K562 (cell line): ENCODE measurements around the gene CUTC. TPM values are rescaled to one million over a fixed set of nuclear protein-coding genes. Genes with fewer than 3 reads are reported as not detected.

Source experiments
- ATAC-seq: fragments of 200-7000 bp; cut with Tn5 transposase; 3 replicates; pipeline ENCODE4 v1.9.1; 2020; ENCODE audit warnings: moderate library complexity
- BruUV-seq: library from RNA; stranded (reverse); fragments of 400-500 nt; replicated peaks from 2 replicates; lab custom pipeline; 2021; lab: Mats Ljungman, UMichigan
- CTCF ChIA-PET: fragments of 300-600 bp; formaldehyde crosslinking; extraction: SDS; loops from one replicate; lab custom pipeline; 2021; ENCODE audit warnings: low intra/inter-chr PET ratio; lab: Yijun Ruan, JAX
- POLR2A ChIA-PET: fragments of 300-600, 350-650 bp; sonication (Branson Sonifier 250); formaldehyde crosslinking; extraction: SDS; loops from one replicate; lab custom pipeline; 2021; ENCODE audit warnings: antibody characterized with exemption, inconsistent platforms; lab: Yijun Ruan, JAX
- DNase-seq, 4 experiments: peaks; one replicate each; pipeline versions ENCODE4 v3.0.0 to v3.0.0-alpha.2; 2011 to 2018; ENCODE audit warnings: low spot score in 3 of 4, mixed read lengths in 3 of 4; ENCODE audit errors: extremely low read depth in 1 of 4
- FAIRE-seq: peaks from 2 replicates; lab custom pipeline; 2011; peaks lifted over from hg19 to GRCh38; lab: Jason Lieb, UNC
- H2AFZ ChIP-seq: 2 replicates; pipeline ENCODE4 v1.6.0; 2011; ENCODE audit warnings: low read depth, low read length, control low read depth, inconsistent platforms
- H3K27ac ChIP-seq: fragments of 200-600 bp; 3 replicates; pipeline ENCODE4 v1.8.0; 2011; ENCODE audit warnings: low read depth, mild to moderate bottlenecking, control low read depth, inconsistent platforms, low read length, moderate library complexity, mixed read lengths; ENCODE audit errors: extremely low read depth
- H3K27me3 ChIP-seq, 2 experiments: fragments of 300-600 bp in 1 of 2; 2 replicates in 1 of 2; 3 replicates in 1 of 2; pipeline versions ENCODE4 v1.6.0 to v1.8.0; 2011; ENCODE audit warnings: inconsistent platforms in 2 of 2, low read length in 2 of 2, mild to moderate bottlenecking in 1 of 2, mixed read lengths in 1 of 2, moderate library complexity in 1 of 2; ENCODE audit not compliant: control insufficient read depth in 2 of 2, insufficient read depth in 2 of 2
- H3K36me3 ChIP-seq: fragments of 300-600 bp; 3 replicates; pipeline ENCODE4 v1.8.0; 2011; ENCODE audit warnings: mild to moderate bottlenecking, low read length, inconsistent platforms; ENCODE audit not compliant: control insufficient read depth, insufficient read depth
- H3K4me1 ChIP-seq, 2 experiments: fragments of 200-600 bp in 1 of 2; replicated peaks in 1 of 2; 2 replicates in 1 of 2; 3 replicates in 1 of 2; pipeline versions ENCODE4 v1.5.1 to v1.8.0; 2011; ENCODE audit warnings: inconsistent platforms in 2 of 2, low read length in 2 of 2, mild to moderate bottlenecking in 1 of 2, mixed read lengths in 1 of 2, moderate library complexity in 1 of 2; ENCODE audit not compliant: control insufficient read depth in 2 of 2, insufficient read depth in 2 of 2
- H3K4me2 ChIP-seq: 2 replicates; pipeline ENCODE4 v1.6.1; 2011; ENCODE audit warnings: low read length, control low read depth, inconsistent platforms, mixed read lengths; ENCODE audit not compliant: insufficient read depth
- H3K4me3 ChIP-seq: fragments of 200-600 bp; sonication (generic), shearing (Covaris generic); 2 replicates; pipeline ENCODE4 v1.5.1; 2016; ENCODE audit warnings: control low read depth, inconsistent platforms
- H3K79me2 ChIP-seq: fragments of 200-600 bp; 3 replicates; pipeline ENCODE4 v1.8.0; 2011; ENCODE audit warnings: low read length, inconsistent platforms; ENCODE audit not compliant: control insufficient read depth, insufficient read depth
- H3K9ac ChIP-seq, 2 experiments: 2 replicates each; pipeline versions ENCODE4 v1.6.0 to v1.6.1; 2011; ENCODE audit warnings: low read depth in 2 of 2, low read length in 2 of 2, control low read depth in 1 of 2, inconsistent platforms in 1 of 2, mild to moderate bottlenecking in 1 of 2, mixed read lengths in 1 of 2; ENCODE audit not compliant: insufficient read depth in 1 of 2
- H3K9me1 ChIP-seq: one replicate; pipeline ENCODE4 v1.6.0; 2011; ENCODE audit warnings: inconsistent platforms, mild to moderate bottlenecking, low read length, moderate library complexity; ENCODE audit not compliant: control insufficient read depth, insufficient read depth
- H3K9me3 ChIP-seq: replicated peaks from 2 replicates; pipeline ENCODE4 v1.5.1; 2011; ENCODE audit warnings: low read depth, low read length, inconsistent platforms; ENCODE audit not compliant: control insufficient read depth, insufficient read depth
- H4K20me1 ChIP-seq: replicated peaks from 2 replicates; pipeline ENCODE4 v1.6.1; 2011; ENCODE audit warnings: low read length, inconsistent platforms, mixed read lengths; ENCODE audit not compliant: control insufficient read depth, insufficient read depth
- CBFA2T3 ChIP-seq: fragments of 450-650 bp; IDR thresholded peaks from 2 replicates; pipeline ENCODE4 v1.6.1; 2017
- FOXJ2 ChIP-seq: fragments of 200-800 bp; sonication (Bioruptor generic); IDR thresholded peaks from 2 replicates; pipeline ENCODE4 v1.6.1; 2016; ENCODE audit warnings: missing genetic modification characterization, missing compliant biosample characterization
- KAT2B ChIP-seq: IDR thresholded peaks from one replicate; pipeline ENCODE4 v1.6.1; 2012; ENCODE audit warnings: low read depth, mild to moderate bottlenecking, control low read depth, inconsistent platforms, low read length, moderate library complexity
- PHB ChIP-seq: fragments of 250-450 bp; sonication (Bioruptor Pico); IDR thresholded peaks from 2 replicates; pipeline ENCODE4 v1.5.0; 2021
- RBFOX2 ChIP-seq: fragments of 200-400 bp; formaldehyde crosslinking; IDR thresholded peaks from 2 replicates; pipeline ENCODE4 v1.6.1; 2017; ENCODE audit warnings: low read depth, mild to moderate bottlenecking, low read length, moderate library complexity
- SIN3A ChIP-seq, 2 experiments: fragments of 150-350 bp in 1 of 2; IDR thresholded peaks; 2 replicates each; pipeline ENCODE4 v1.6.1; 2011 to 2016; ENCODE audit warnings: borderline replicate concordance in 2 of 2, low read depth in 2 of 2, low read length in 2 of 2, mild to moderate bottlenecking in 2 of 2, moderate library complexity in 2 of 2; ENCODE audit not compliant: control insufficient read depth in 1 of 2
- STAT5A ChIP-seq: IDR thresholded peaks from 2 replicates; pipeline ENCODE4 v1.6.1; 2012; ENCODE audit warnings: low read length, inconsistent platforms, borderline replicate concordance
- TCF7 ChIP-seq: sonication (generic); IDR thresholded peaks from 2 replicates; pipeline ENCODE4 v1.6.1; 2016; ENCODE audit warnings: antibody characterized with exemption, borderline replicate concordance
- U2AF1 ChIP-seq: fragments of 200-400 bp; formaldehyde crosslinking; optimal IDR thresholded peaks from 2 replicates; pipeline ENCODE3; 2017; ENCODE audit warnings: mild to moderate bottlenecking, low read depth, low read length, moderate library complexity
- ZBTB7A ChIP-seq: IDR thresholded peaks from 2 replicates; pipeline ENCODE4 v1.6.1; 2011; ENCODE audit warnings: low read depth, mild to moderate bottlenecking, low read length, moderate library complexity, borderline replicate concordance; ENCODE audit not compliant: control insufficient read depth
- ZEB2 ChIP-seq: fragments of 450-650 bp; IDR thresholded peaks from 2 replicates; pipeline ENCODE4 v1.6.1; 2016
- ZFP1 ChIP-seq: fragments of 450-650 bp; formaldehyde crosslinking; IDR thresholded peaks from 2 replicates; pipeline ENCODE4 v1.4.0; 2020; ENCODE audit warnings: mild to moderate bottlenecking, mixed read lengths
- ZNF778 ChIP-seq: fragments of 450-650 bp; formaldehyde crosslinking; IDR thresholded peaks from 2 replicates; pipeline ENCODE4 v1.4.0; 2020; ENCODE audit warnings: mild to moderate bottlenecking, moderate library complexity
- WGBS: fragments of 100-300 bp; shearing (Covaris generic); methylation state at CpG from one replicate; pipeline ENCODE4 v1.1.6; 2016; ENCODE audit warnings: low coverage, mixed read lengths; ENCODE audit not compliant: insufficient coverage; ENCODE audit errors: missing lambda C conversion rate; 5-methylcytosine and 5-hydroxymethylcytosine counted together
- in situ Hi-C: fragments of 300-500 bp; cut with MboI; formaldehyde crosslinking; loops from 4 replicates; pipeline ENCODE4 v1.15.0; 2018; ENCODE audit warnings: inconsistent platforms, mixed read lengths
- intact Hi-C: fragments of 100-400 bp; cut with micrococcal nuclease; formaldehyde crosslinking; loops from 2 replicates; pipeline ENCODE4 v1.14.2; 2022
- polyA plus RNA-seq, 8 experiments: library from polyadenylated mRNA; depleted of rRNA in 4 of 8; stranded (reverse) in 5 of 8; unstranded in 3 of 8; fragments of >200 nt; fragmentation: Nextera tagmentation in 2 of 8; fragmentation: Illumina TruSeq in 1 of 8; extraction: Ambion mirVana in 2 of 8; extraction: Trizol in 1 of 8; gene quantifications; 2 replicates each; pipeline versions ENCODE4 v1.2.1 to v1.2.3, GENCODE V29; 2011 to 2014; ENCODE audit warnings: inconsistent platforms in 1 of 8, missing spikeins in 1 of 8
- total RNA-seq, 7 experiments: library from RNA; depleted of rRNA in 6 of 7; stranded (reverse); fragments of >200 nt in 6 of 7; fragmentation: Illumina TruSeq in 2 of 7; extraction: Trizol in 2 of 7; gene quantifications; 2 replicates each; pipeline versions ENCODE4 v1.2.1 to v1.2.3, GENCODE V29; 2011 to 2021; ENCODE audit warnings: low replicate concordance in 1 of 7
- TF ChIP-seq, protein P1 (sequence below): fragments of 450-650 bp; IDR thresholded peaks from 2 replicates; pipeline ENCODE4 v1.6.1; 2016
- TF ChIP-seq, protein P2 (sequence below): sonication (generic); formaldehyde crosslinking; IDR thresholded peaks from 2 replicates; pipeline ENCODE4 v1.9.0; 2022; ENCODE audit warnings: mild to moderate bottlenecking, missing genetic modification reagents

Gene CUTC
- total and polyA plus RNA-seq, 9 of the 15 experiments (the other 6 are each of a cell fraction or from before 2014, with no cell fraction given): 18.6 to 69.3 (median 32.3) TPM

DNA sequence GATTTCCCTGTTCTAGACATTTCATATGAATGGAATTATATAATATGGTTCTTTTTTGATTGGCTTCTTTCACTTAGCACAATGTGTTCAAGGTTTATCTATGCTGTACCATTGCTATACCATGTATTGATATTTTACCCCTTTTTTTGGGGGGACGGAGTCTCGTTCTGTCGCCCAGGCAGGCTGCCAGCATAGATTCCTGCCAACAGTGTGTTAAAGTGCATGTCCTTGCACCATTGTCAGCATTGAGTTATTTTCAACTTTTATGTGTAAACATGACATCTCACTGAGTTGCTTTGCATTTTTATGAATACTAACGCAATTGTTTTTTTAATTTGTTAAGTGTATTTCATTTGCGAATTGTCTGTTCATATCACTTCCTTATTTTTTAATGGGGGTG is 55.3 kb downstream of the CUTC start (continued):
- TF ChIP-seq, protein P1, sequence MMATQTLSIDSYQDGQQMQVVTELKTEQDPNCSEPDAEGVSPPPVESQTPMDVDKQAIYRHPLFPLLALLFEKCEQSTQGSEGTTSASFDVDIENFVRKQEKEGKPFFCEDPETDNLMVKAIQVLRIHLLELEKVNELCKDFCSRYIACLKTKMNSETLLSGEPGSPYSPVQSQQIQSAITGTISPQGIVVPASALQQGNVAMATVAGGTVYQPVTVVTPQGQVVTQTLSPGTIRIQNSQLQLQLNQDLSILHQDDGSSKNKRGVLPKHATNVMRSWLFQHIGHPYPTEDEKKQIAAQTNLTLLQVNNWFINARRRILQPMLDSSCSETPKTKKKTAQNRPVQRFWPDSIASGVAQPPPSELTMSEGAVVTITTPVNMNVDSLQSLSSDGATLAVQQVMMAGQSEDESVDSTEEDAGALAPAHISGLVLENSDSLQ: no peak
- TF ChIP-seq ZFP1 (CRISPR knock-in tag) (no peak), ZBTB7A (no peak), SIN3A (IDR thresholded peaks at IDR 0.05; ENCODE audit: borderline replicate concordance in 2 of 2, control insufficient read depth in 1 of 2, low read depth in 2 of 2, low read length in 2 of 2) (no peak), RBFOX2 (no peak)

DNA sequence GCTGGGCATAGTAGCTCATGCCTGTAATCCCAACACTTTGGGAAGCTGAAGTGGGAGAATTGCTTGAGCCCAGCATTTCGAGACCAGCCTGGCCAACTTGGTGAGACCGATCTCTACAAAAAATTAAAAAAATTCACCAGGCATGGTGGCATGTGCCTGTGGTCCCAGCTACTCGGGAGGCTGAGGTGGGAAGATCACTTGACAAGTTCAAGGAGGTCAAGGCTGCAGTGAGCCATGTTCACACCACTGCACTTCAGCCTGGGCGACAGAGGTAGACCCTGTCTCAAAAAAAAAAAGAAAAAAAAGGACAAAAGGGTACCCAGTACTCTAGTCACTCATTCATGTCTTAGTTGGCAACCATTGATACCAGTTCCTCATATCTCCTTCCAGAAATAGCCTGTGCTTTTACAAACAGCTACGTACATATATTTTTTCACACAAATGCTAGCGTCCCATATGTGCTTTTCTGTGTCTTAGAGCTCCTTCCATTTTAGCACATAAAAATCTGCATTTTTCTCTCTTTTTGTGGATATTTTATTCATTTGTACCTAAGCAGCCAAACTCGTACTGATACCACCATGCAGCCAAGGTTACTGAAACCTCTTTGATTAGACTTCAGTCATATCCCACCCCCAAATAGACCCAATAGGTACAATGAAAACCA is 55.9 kb downstream of the CUTC start:
- ChIA-PET POLR2A (interaction anchor here (0.6 to 1.9 kb wide), 3 partner anchors 10 to 1899 kb away, joined by 3 to 5 read pairs (median 3); no protein-coding TSS in a partner anchor), CTCF (no interaction called here)
- no TSS peak for BruUV-seq
- Histone ChIP-seq H3K9ac (no peak overlapping the region), H4K20me1 (no peaks in the 10 kb centered on the region), H3K9me3 (no peaks in the 10 kb centered on the region), H2AFZ (no peak overlapping the region), H3K9me1 (no peaks in the 10 kb centered on the region), H3K27ac (no peak overlapping the region), H3K4me1 (peaks cover 6 to 12% of the 10 kb centered on the region in 2 experiments; a peak in 3 of 5 replicates), H3K36me3 (no peaks in the 10 kb centered on the region), H3K79me2 (no peaks in the 10 kb centered on the region), H3K4me3 (no peak overlapping the region), H3K27me3 (no peaks in the 10 kb centered on the region; a peak in 2 of 5 replicates), H3K4me2 (no peak overlapping the region)
- ATAC-seq (no peak), FAIRE-seq (no peak), DNase-seq (no peak)
- in situ Hi-C loops (no loop called here), intact Hi-C loops (no loop called here)
- TF ChIP-seq FOXJ2 (tag) (no peak), TCF7 (no peak), STAT5A (no peak), CBFA2T3 (no peak), ZNF778 (CRISPR knock-in tag) (no peak), U2AF1 (no peak), ZEB2 (no peak), PHB (no peak), KAT2B (no peak)
- TF ChIP-seq, protein P2, sequence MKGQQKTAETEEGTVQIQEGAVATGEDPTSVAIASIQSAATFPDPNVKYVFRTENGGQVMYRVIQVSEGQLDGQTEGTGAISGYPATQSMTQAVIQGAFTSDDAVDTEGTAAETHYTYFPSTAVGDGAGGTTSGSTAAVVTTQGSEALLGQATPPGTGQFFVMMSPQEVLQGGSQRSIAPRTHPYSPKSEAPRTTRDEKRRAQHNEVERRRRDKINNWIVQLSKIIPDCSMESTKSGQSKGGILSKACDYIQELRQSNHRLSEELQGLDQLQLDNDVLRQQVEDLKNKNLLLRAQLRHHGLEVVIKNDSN (CRISPR knock-in tag): no peak
- WGBS: 12% methylated on average over 6 of the region's 7 CpGs
